ENCODE data around the gene CDC37. TPM values are rescaled to one million over a fixed set of nuclear protein-coding genes. Genes with fewer than 3 reads are reported as not detected.

The CDC37 gene
- total RNA-seq, 1 experiment from 2014 or later, result 154 TPM

DNA sequence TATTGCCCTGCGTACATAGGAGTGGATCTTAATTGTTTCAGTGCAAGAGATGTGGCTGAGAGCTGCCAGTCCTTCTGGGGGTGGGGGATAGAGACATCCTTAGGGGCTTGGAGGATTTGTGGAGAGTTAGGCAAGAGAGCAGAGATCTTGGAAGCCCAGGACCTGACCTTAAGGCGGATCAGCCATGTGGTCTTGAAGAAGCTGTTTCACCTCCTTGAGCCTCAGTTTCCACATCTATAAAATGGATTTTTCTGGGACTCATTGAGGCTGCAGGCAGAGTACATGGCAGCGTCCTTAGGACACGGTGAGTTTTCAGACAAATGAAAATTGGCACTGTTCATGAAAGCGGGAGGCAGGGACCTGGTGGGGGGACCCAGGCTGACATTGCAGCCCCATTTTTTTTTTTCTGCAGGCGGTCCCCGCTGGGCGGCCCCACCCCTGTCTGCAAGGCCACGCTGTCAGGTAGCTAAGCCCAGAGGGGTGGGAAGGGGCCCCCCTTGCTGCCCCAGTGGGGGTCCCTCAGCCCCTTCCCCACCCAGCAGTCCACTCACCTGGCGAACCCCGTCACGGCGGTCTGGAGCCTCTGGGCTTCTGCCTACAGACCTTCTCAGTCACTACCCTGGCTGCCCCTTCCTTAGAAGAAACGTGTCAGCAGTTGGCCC, 47.0 kb upstream of the CDC37 start:
- CTCF ChIA-PET, result no interaction called here
- Histone ChIP-seq H3K36me3 (ENCODE audit: control insufficient read depth, insufficient read depth, low read length) (no peaks in the 10 kb centered on the region), H3K4me3 (ENCODE audit: low read depth, low read length) (no peak overlapping the region), H3K4me1 (no peaks in the 10 kb centered on the region), H3K27me3 (replicated peaks; ENCODE audit: control insufficient read depth, insufficient read depth, low read length) (no peaks in the 10 kb centered on the region), H3K9me3 (no peaks in the 10 kb centered on the region)
- intact Hi-C loops (cut with micrococcal nuclease; ENCODE audit: unreplicated experiment), result no loop called here
- BruUV-seq (replicated peaks), result no TSS peak
- H3K4me1 Mint-ChIP-seq (ENCODE audit: low read depth, unreplicated experiment), result peaks cover 8% of the 10 kb centered on the region
- H3K36me3 Mint-ChIP-seq (ENCODE audit: insufficient read depth, unreplicated experiment), result no peaks in the 10 kb centered on the region
- POLR2A ChIA-PET, result interaction anchor here (0.5 kb wide), 1 partner anchor 37 kb away, joined by 6 read pairs; no protein-coding TSS in a partner anchor
- no peak overlapping the region for H3K4me3 Mint-ChIP-seq (ENCODE audit: unreplicated experiment)
- no peaks in the 10 kb centered on the region for H3K9me3 Mint-ChIP-seq (ENCODE audit: unreplicated experiment)
- no peaks in the 10 kb centered on the region for H3K27me3 Mint-ChIP-seq (ENCODE audit: insufficient read depth, unreplicated experiment)
- DNase-seq, result no peak
- no peak overlapping the region for H3K27ac Mint-ChIP-seq (ENCODE audit: unreplicated experiment)
- TF ChIP-seq, protein P1, sequence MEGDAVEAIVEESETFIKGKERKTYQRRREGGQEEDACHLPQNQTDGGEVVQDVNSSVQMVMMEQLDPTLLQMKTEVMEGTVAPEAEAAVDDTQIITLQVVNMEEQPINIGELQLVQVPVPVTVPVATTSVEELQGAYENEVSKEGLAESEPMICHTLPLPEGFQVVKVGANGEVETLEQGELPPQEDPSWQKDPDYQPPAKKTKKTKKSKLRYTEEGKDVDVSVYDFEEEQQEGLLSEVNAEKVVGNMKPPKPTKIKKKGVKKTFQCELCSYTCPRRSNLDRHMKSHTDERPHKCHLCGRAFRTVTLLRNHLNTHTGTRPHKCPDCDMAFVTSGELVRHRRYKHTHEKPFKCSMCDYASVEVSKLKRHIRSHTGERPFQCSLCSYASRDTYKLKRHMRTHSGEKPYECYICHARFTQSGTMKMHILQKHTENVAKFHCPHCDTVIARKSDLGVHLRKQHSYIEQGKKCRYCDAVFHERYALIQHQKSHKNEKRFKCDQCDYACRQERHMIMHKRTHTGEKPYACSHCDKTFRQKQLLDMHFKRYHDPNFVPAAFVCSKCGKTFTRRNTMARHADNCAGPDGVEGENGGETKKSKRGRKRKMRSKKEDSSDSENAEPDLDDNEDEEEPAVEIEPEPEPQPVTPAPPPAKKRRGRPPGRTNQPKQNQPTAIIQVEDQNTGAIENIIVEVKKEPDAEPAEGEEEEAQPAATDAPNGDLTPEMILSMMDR (IDR thresholded peaks at IDR 0.05; ENCODE audit: insufficient read depth in 1 of 2, low read depth in 1 of 2, low read length in 1 of 2, severe bottlenecking in 1 of 2, unreplicated experiment in 1 of 2), result no peak

DNA sequence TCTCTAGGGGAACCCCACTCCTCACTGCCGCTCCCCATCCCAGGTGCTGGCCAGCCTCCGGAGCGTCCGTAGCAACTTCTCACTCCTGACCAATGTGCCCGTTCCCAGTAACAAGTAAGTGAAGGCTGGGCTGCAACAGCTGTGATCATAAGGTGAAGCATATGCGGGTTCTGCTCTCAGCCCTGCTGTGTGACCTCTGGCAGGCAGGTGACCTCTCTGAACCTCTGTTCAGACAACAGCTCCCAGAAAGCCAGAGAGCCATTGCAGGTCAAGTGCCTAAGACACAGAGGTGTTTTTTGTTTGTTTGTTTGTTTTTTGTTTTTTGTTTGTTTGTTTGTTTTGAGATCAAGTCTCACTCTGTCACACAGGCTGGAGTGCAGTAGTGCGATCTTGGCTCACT, 45.7 kb upstream of the CDC37 start:
- Histone ChIP-seq H3K27me3 (replicated peaks; ENCODE audit: control insufficient read depth, insufficient read depth, low read length) (no peaks in the 10 kb centered on the region), H3K9me3 (no peaks in the 10 kb centered on the region), H3K4me1 (no peaks in the 10 kb centered on the region), H3K4me3 (ENCODE audit: low read depth, low read length) (no peak overlapping the region), H3K36me3 (ENCODE audit: control insufficient read depth, insufficient read depth, low read length) (no peaks in the 10 kb centered on the region)
- POLR2A ChIA-PET, result no interaction called here
- no peaks in the 10 kb centered on the region for H3K9me3 Mint-ChIP-seq (ENCODE audit: unreplicated experiment)
- CTCF ChIA-PET, result interaction anchor here (0.5 kb wide), 1 partner anchor 608 kb away, joined by 3 read pairs; no protein-coding TSS in a partner anchor
- no peak overlapping the region for H3K27ac Mint-ChIP-seq (ENCODE audit: unreplicated experiment)
- H3K27me3 Mint-ChIP-seq (ENCODE audit: insufficient read depth, unreplicated experiment), result no peaks in the 10 kb centered on the region
- intact Hi-C loops (cut with micrococcal nuclease; ENCODE audit: unreplicated experiment), result no loop called here
- no peak for DNase-seq
- H3K36me3 Mint-ChIP-seq (ENCODE audit: insufficient read depth, unreplicated experiment), result no peaks in the 10 kb centered on the region
- H3K4me3 Mint-ChIP-seq (ENCODE audit: unreplicated experiment), result no peak overlapping the region
- no TSS peak for BruUV-seq (replicated peaks)
- TF ChIP-seq, protein P1 (IDR thresholded peaks at IDR 0.05; ENCODE audit: insufficient read depth in 1 of 2, low read depth in 1 of 2, low read length in 1 of 2, severe bottlenecking in 1 of 2, unreplicated experiment in 1 of 2), result no peak
- peaks cover 8% of the 10 kb centered on the region for H3K4me1 Mint-ChIP-seq (ENCODE audit: low read depth, unreplicated experiment)

- Mint-ChIP-seq H3K27me3 (ENCODE audit: insufficient read depth, unreplicated experiment) (no peaks in the 10 kb centered on the region), H3K27ac (ENCODE audit: unreplicated experiment) (no peak overlapping the region), H3K4me3 (ENCODE audit: unreplicated experiment) (no peak overlapping the region), H3K4me1 (ENCODE audit: low read depth, unreplicated experiment) (no peaks in the 10 kb centered on the region), H3K9me3 (ENCODE audit: unreplicated experiment) (no peaks in the 10 kb centered on the region), H3K36me3 (ENCODE audit: insufficient read depth, unreplicated experiment) (no peaks in the 10 kb centered on the region)
- ChIA-PET CTCF (no interaction called here), POLR2A (no interaction called here)
- Histone ChIP-seq H3K4me3 (ENCODE audit: low read depth, low read length) (no peak overlapping the region), H3K9me3 (no peaks in the 10 kb centered on the region), H3K36me3 (ENCODE audit: control insufficient read depth, insufficient read depth, low read length) (no peaks in the 10 kb centered on the region), H3K27me3 (replicated peaks; ENCODE audit: control insufficient read depth, insufficient read depth, low read length) (no peaks in the 10 kb centered on the region), H3K4me1 (no peaks in the 10 kb centered on the region)
- no TSS peak for BruUV-seq (replicated peaks)
- no peak for DNase-seq
- TF ChIP-seq, protein P1 (IDR thresholded peaks at IDR 0.05; ENCODE audit: insufficient read depth in 1 of 2, low read depth in 1 of 2, low read length in 1 of 2, severe bottlenecking in 1 of 2, unreplicated experiment in 1 of 2), result no peak
- intact Hi-C loops (cut with micrococcal nuclease; ENCODE audit: unreplicated experiment), result no loop called here
Measured at GRCh38 chr19:10442698-10443097, 39.4 kb upstream of the CDC37 start.
